Hematopoietic multipotent progenitor cell treated with erythropoietin and hydrocortisone succinate and interleukin-3 and kit ligand, for 17 days (in vitro differentiated cells): ENCODE measurements around the gene FAM234B.
"Not testable (repeated sequence)": the region's sequence is repeated elsewhere in the genome, so short reads cannot be mapped to it uniquely, and the experiment has no call there.

ENCODE experiments used
- DNase-seq: peaks from one replicate; pipeline ENCODE4 v3.0.0-alpha.2; 2015; ENCODE audit warnings: low spot score

FAM234B gene

GRCh38 chr12:13023811-13024530 lies 20.2 kb upstream of the FAM234B start:
- DNase-seq: no peak

- no peak for DNase-seq
Observed at GRCh38 chr12:13024531-13024916, 19.7 kb upstream of the FAM234B start.

GRCh38 chr12:13026286-13026685 lies 17.9 kb upstream of the FAM234B start:
- DNase-seq: no peak

- peak; percentile 54 for DNase-seq
Observed at GRCh38 chr12:13027032-13027431, 17.1 kb upstream of the FAM234B start.

GRCh38 chr12:13027508-13027907 lies 16.7 kb upstream of the FAM234B start:
- no peak for DNase-seq

GRCh38 chr12:13028825-13029570 lies 15.2 kb upstream of the FAM234B start:
- peak; percentile 12 for DNase-seq

- no peak for DNase-seq
Observed at GRCh38 chr12:13030541-13031291, 13.5 kb upstream of the FAM234B start.

- DNase-seq: no peak
Observed at GRCh38 chr12:13032164-13032563, 12.0 kb upstream of the FAM234B start.

GRCh38 chr12:13033476-13033875 lies 10.7 kb upstream of the FAM234B start:
- DNase-seq: no peak

- not testable (repeated sequence) for DNase-seq
Observed at GRCh38 chr12:13035335-13035734, 8.8 kb upstream of the FAM234B start.

- DNase-seq: no peak
Observed at GRCh38 chr12:13036881-13037280, 7.3 kb upstream of the FAM234B start.

GRCh38 chr12:13038491-13039161 lies 5.6 kb upstream of the FAM234B start:
- DNase-seq: no peak

GRCh38 chr12:13039328-13039956 lies 4.7 kb upstream of the FAM234B start:
- no peak for DNase-seq

- DNase-seq: no peak
Observed at GRCh38 chr12:13041224-13041623, 3.0 kb upstream of the FAM234B start.

- DNase-seq: no peak
Observed at GRCh38 chr12:13042666-13043230, 1.4 kb upstream of the FAM234B start.

GRCh38 chr12:13044906-13045299 lies 722 bp downstream of the FAM234B start:
- DNase-seq: no peak

- DNase-seq: no peak
Observed at GRCh38 chr12:13045816-13046215, 1.6 kb downstream of the FAM234B start.

GRCh38 chr12:13046964-13047363 lies 2.8 kb downstream of the FAM234B start:
- no peak for DNase-seq

GRCh38 chr12:13049816-13050215 lies 5.6 kb downstream of the FAM234B start:
- DNase-seq: no peak

GRCh38 chr12:13052421-13052820 lies 8.2 kb downstream of the FAM234B start:
- DNase-seq: no peak

GRCh38 chr12:13053617-13054016 lies 9.4 kb downstream of the FAM234B start:
- not testable (repeated sequence) for DNase-seq
